Measurements from ENCODE around the gene PAN3. TPM values are rescaled to one million over a fixed set of nuclear protein-coding genes. Genes with fewer than 3 reads are reported as not detected.

The PAN3 gene
- total RNA-seq, 4 donors from 2014 or later, result 41.7 to 68.3 (median 42.2) TPM

DNA sequence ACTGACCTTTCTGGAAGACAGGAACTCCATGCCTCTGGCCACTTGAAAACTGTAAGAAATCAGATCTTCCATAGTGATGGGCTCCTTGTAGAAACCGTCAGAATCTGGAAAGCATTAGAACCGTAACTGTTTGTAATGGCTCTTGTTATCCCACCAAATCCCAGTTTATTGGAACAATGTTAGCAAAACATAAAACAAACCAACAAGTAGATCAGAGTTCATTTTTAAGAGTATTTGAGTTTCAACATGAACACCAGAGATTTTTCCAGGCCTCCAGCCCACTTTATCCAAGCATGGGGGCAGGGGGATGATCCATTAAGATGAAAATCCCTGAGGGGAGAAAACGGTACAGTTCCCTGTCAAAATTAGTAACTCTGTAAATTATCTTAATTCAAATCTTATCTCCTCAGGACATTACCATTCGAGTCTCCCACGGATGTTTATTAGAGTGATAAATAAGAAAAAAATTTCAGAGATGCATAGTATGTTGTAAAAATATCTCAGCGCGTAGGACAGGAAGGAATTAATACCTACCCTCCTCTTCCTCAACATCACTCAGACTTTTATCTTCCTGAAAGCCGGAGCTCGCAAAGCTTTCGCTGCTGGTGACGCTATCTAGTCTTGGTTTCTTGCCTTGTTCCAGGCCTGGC lies 184.0 kb downstream of the PAN3 start:
- Histone ChIP-seq H3K27ac (no peak overlapping the region), H3K4me3 (no peak overlapping the region), H3K36me3 (no peaks in the 10 kb centered on the region), H3K4me1 (peaks cover 5% of the 10 kb centered on the region), H3K9me3 (no peaks in the 10 kb centered on the region), H3K27me3 (no peaks in the 10 kb centered on the region)
- WGBS, result 59% methylated on average over 11 of the region's 11 CpGs
- no peak for DNase-seq (ENCODE audit: low spot score in 2 of 2)
- TF ChIP-seq POLR2AphosphoS5 (IDR thresholded peaks at IDR 0.05) (no peak), POLR2A (IDR thresholded peaks at IDR 0.05) (no peak), EP300 (IDR thresholded peaks at IDR 0.05) (no peak)
- TF ChIP-seq, protein P1, sequence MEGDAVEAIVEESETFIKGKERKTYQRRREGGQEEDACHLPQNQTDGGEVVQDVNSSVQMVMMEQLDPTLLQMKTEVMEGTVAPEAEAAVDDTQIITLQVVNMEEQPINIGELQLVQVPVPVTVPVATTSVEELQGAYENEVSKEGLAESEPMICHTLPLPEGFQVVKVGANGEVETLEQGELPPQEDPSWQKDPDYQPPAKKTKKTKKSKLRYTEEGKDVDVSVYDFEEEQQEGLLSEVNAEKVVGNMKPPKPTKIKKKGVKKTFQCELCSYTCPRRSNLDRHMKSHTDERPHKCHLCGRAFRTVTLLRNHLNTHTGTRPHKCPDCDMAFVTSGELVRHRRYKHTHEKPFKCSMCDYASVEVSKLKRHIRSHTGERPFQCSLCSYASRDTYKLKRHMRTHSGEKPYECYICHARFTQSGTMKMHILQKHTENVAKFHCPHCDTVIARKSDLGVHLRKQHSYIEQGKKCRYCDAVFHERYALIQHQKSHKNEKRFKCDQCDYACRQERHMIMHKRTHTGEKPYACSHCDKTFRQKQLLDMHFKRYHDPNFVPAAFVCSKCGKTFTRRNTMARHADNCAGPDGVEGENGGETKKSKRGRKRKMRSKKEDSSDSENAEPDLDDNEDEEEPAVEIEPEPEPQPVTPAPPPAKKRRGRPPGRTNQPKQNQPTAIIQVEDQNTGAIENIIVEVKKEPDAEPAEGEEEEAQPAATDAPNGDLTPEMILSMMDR (IDR thresholded peaks at IDR 0.05), result no peak

DNA sequence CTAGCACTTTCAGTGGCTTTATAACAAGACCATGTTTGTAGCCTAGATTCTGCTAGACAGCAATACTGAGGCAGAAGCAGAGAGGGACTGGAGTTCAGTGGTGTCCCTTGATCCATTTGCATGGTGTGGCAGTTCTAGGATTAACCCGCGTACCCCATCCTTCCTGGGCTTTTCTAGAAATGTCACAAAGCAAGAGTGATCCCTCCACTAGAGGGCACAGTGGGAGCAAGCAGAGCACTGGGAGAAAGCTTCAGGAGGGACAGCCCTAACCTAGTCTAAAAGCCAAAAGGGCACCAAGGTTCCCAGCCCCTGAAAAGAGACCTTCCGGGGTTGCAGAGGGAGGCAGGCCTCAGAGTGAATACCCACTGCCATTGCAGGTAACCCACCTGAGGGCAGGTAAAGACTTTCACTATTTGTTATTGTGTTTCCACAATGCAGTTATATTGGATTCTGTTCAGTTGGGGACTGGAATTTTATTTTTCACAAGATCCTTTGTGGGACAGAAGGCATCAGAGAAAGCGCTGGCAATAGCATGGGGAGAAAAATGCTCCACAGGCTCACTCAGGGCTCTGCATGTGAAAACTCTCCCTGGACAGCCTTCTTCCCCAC lies 185.9 kb downstream of the PAN3 start:
- no peak for DNase-seq (ENCODE audit: low spot score in 2 of 2)
- 23% methylated on average over 4 of the region's 4 CpGs for WGBS

DNA sequence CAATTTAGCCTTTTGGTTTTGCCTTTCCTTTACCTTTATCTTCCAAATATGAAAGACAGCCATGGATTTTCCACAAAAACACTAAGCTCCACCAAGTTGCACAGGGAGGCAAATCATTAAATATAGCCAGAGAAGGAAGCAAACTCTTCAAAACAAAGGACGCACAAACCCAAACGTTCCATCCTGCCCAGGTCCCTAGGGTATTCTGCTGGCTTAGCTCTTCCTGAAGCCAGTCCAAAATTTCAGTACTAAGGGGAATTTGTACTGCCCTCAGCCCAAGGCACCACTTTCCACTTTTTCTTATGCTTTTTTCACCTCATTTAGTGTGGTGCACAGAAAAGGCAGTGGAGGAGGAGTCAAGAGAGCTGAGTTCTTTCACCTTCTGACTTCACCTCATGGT lies 186.7 kb downstream of the PAN3 start:
- Histone ChIP-seq H3K36me3 (no peaks in the 10 kb centered on the region), H3K4me1 (peaks cover 9% of the 10 kb centered on the region), H3K27me3 (no peaks in the 10 kb centered on the region), H3K4me3 (no peak overlapping the region), H3K9me3 (no peaks in the 10 kb centered on the region), H3K27ac (no peak overlapping the region)
- no peak for DNase-seq (ENCODE audit: low spot score in 2 of 2)
- WGBS, result 57% methylated on average over 2 of the region's 2 CpGs
- TF ChIP-seq, protein P1 (IDR thresholded peaks at IDR 0.05), result no peak
- TF ChIP-seq POLR2A (IDR thresholded peaks at IDR 0.05), result no peak
- no peak for TF ChIP-seq POLR2AphosphoS5 (IDR thresholded peaks at IDR 0.05)
- no peak for TF ChIP-seq EP300 (IDR thresholded peaks at IDR 0.05)

More for the DNA sequence above, 185.9 kb downstream of the PAN3 start:
- Histone ChIP-seq H3K4me1 (peaks cover 6% of the 10 kb centered on the region), H3K4me3 (no peak overlapping the region), H3K9me3 (no peaks in the 10 kb centered on the region), H3K36me3 (no peaks in the 10 kb centered on the region), H3K27me3 (no peaks in the 10 kb centered on the region), H3K27ac (no peak overlapping the region)
- TF ChIP-seq, protein P1 (IDR thresholded peaks at IDR 0.05), result peak; percentile 37 to 56
- no peak for TF ChIP-seq EP300 (IDR thresholded peaks at IDR 0.05)

DNA sequence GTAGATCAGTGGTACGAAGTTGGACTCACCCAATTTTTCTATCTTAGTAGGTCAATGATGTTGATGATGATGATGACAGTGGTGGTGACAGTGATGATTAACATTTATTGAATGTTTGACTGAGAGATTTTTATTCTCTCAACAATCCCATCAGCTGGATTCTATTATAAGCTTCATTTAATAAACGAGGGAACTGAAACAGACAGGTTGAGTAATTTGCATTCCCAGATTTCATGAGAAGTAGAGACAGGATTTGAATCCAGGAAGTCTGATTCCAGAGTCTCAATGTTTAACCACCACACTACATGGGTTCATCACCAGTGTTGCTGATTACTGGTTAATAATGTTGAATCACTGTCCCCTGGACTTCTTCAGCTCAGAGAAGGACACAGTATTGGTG lies 187.7 kb downstream of the PAN3 start:
- no peak for DNase-seq (ENCODE audit: low spot score in 2 of 2)
- Histone ChIP-seq H3K27me3 (no peaks in the 10 kb centered on the region), H3K4me3 (no peak overlapping the region), H3K27ac (no peak overlapping the region), H3K4me1 (peaks cover 9% of the 10 kb centered on the region), H3K9me3 (no peaks in the 10 kb centered on the region), H3K36me3 (no peaks in the 10 kb centered on the region)
- 76% methylated on average over 2 of the region's 2 CpGs for WGBS
- no peak for TF ChIP-seq EP300 (IDR thresholded peaks at IDR 0.05)
- TF ChIP-seq, protein P1 (IDR thresholded peaks at IDR 0.05), result no peak
- no peak for TF ChIP-seq POLR2A (IDR thresholded peaks at IDR 0.05)
- no peak for TF ChIP-seq POLR2AphosphoS5 (IDR thresholded peaks at IDR 0.05)

DNA sequence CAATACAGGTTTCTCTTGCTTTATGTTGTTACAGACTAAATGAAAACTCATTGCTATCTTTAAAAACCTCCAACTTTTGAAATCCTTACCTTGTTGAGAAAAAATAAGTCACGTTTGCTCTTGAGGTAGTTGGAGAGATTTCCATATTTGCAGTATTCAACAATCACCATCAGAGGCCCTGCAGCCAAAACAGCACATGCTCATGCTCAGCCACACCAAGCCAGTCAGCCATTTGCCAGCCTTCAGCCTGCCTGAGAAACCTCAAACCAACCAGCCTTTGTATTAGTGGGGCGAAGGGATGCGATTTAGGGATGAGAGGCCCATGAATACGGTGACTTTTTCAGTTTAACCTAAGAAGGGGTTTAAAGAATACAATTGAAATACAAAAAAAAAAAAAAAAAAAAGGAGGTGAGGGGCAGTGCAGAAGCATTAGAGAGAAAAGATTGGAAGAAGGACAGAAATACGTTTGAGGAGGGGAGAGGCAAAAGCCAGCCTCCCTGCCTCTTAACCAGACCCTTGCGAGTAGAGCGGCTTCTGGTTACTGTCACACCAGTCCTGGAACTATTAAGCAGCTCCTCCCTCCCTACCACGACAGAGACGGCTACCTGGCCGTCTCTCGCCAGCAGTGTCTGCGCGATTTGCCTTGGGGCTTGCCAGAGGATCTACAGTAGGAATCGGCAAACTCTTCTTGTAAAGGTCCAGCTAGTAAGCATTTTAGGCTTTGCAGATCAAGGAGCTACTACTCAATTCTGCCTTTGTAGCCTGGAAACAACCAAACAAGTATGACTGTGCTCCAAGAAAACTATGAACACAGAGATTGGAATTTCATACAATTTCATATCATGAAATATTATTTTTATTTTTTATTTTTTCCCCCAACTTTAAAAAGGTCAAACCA lies 189.3 kb downstream of the PAN3 start:
- H3K4me3 ChIP-seq, result no peak overlapping the region
- TF ChIP-seq EP300 (IDR thresholded peaks at IDR 0.05) (no peak), POLR2A (IDR thresholded peaks at IDR 0.05) (no peak), POLR2AphosphoS5 (IDR thresholded peaks at IDR 0.05) (no peak)
- TF ChIP-seq, protein P1 (IDR thresholded peaks at IDR 0.05), result no peak
- H3K9me3 ChIP-seq, result no peaks in the 10 kb centered on the region
- no peak overlapping the region for H3K27ac ChIP-seq
- no peaks in the 10 kb centered on the region for H3K27me3 ChIP-seq
- H3K4me1 ChIP-seq, result peaks cover 9% of the 10 kb centered on the region
- WGBS, result 86% methylated on average over 14 of the region's 14 CpGs
- no peaks in the 10 kb centered on the region for H3K36me3 ChIP-seq
- no peak for DNase-seq (ENCODE audit: low spot score in 2 of 2)
